GM23338 (cell line): ENCODE data around the gene ARMCX4.

Source experiments
- CREB1 ChIP-seq: fragments of 250-450 bp; sonication (Bioruptor Pico); IDR thresholded peaks from 2 replicates; pipeline ENCODE4 v1.5.0; 2020; ENCODE audit warnings: low read depth, mild to moderate bottlenecking, moderate library complexity
- CTCF ChIP-seq, 2 experiments: fragments of 200-600 bp in 1 of 2; sonication (generic) in 1 of 2; conservative IDR thresholded peaks; 2 replicates each; pipeline versions ENCODE4 v1.5.1 to v1.6.1; 2016 to 2017; ENCODE audit warnings: antibody characterized with exemption in 2 of 2, low read depth in 2 of 2, mild to moderate bottlenecking in 2 of 2, moderate library complexity in 1 of 2
- ETS1 ChIP-seq: IDR thresholded peaks from 2 replicates; pipeline ENCODE4 v1.6.1; 2016; ENCODE audit warnings: antibody characterized with exemption
- EZH2 ChIP-seq: fragments of 200-600 bp; sonication (generic); IDR thresholded peaks from one replicate; pipeline ENCODE4 v1.8.0; 2017; ENCODE audit warnings: antibody characterized with exemption, mild to moderate bottlenecking, low read depth; ENCODE audit not compliant: unreplicated experiment
- EZH2phosphoT487 ChIP-seq: fragments of 200-600 bp; sonication (generic); IDR thresholded peaks from one replicate; pipeline ENCODE4 v1.8.1; 2018; ENCODE audit warnings: antibody characterized with exemption; ENCODE audit not compliant: unreplicated experiment
- JUNB ChIP-seq: IDR thresholded peaks from one replicate; pipeline ENCODE4 v1.6.1; 2016; ENCODE audit warnings: antibody characterized with exemption; ENCODE audit not compliant: unreplicated experiment
- NANOG ChIP-seq: IDR thresholded peaks from 2 replicates; pipeline ENCODE4 v1.6.1; 2016; ENCODE audit warnings: antibody characterized with exemption, borderline replicate concordance
- POLR2AphosphoS5 ChIP-seq: IDR thresholded peaks from 2 replicates; pipeline ENCODE4 v1.6.1; 2016; ENCODE audit warnings: antibody characterized with exemption, low read depth
- REST ChIP-seq: IDR thresholded peaks from one replicate; pipeline ENCODE4 v1.6.1; 2018; ENCODE audit warnings: antibody characterized with exemption; ENCODE audit not compliant: unreplicated experiment
- STAT1 ChIP-seq: IDR thresholded peaks from one replicate; pipeline ENCODE4 v1.6.1; 2016; ENCODE audit warnings: antibody characterized with exemption; ENCODE audit not compliant: unreplicated experiment
- ZNF114 ChIP-seq: fragments of 250-450 bp; sonication (Bioruptor Pico); IDR thresholded peaks from 2 replicates; pipeline ENCODE4 v1.5.0; 2020; ENCODE audit warnings: mild to moderate bottlenecking, moderate library complexity
- ZNF331 ChIP-seq: fragments of 250-450 bp; sonication (Bioruptor Pico); IDR thresholded peaks from 2 replicates; pipeline ENCODE4 v1.5.0; 2020; ENCODE audit warnings: low read depth, mild to moderate bottlenecking, moderate library complexity
- ZNF462 ChIP-seq: fragments of 250-450 bp; sonication (Bioruptor Pico); IDR thresholded peaks from 2 replicates; pipeline ENCODE4 v1.5.0; 2020; ENCODE audit warnings: mild to moderate bottlenecking, moderate library complexity

GRCh38 chrX:101449279-101449678, 36.0 kb upstream of the ARMCX4 start:
- TF ChIP-seq CTCF (conservative IDR thresholded peaks at IDR 0.05; ENCODE audit: low read depth in 2 of 2), result no peak
- no peak for TF ChIP-seq ZNF331 (CRISPR knock-in tag)
- TF ChIP-seq REST, result no peak
- no peak for TF ChIP-seq EZH2
- no peak for TF ChIP-seq POLR2AphosphoS5
- TF ChIP-seq CREB1 (CRISPR knock-in tag), result no peak
- no peak for TF ChIP-seq JUNB
- no peak for TF ChIP-seq EZH2phosphoT487
- TF ChIP-seq ZNF462 (CRISPR knock-in tag), result no peak
- no peak for TF ChIP-seq NANOG
- no peak for TF ChIP-seq ETS1
- TF ChIP-seq ZNF114 (CRISPR knock-in tag), result no peak
- no peak for TF ChIP-seq STAT1
